ENCODE results near the gene RALB.

Gene RALB

GRCh38 chr2:120332384-120332783, 79.7 kb downstream of the RALB start:
- Mint-ChIP-seq H3K36me3 (ENCODE audit: low read depth) (no peaks in the 10 kb centered on the region), H3K27ac (no peak overlapping the region), H3K9me3 (no peaks in the 10 kb centered on the region), H3K27me3 (peaks cover 28% of the 10 kb centered on the region), H3K4me3 (no peak overlapping the region), H3K4me1 (ENCODE audit: low read depth) (peaks cover 22% of the 10 kb centered on the region)
- intact Hi-C loops (cut with micrococcal nuclease): no loop called here

- Mint-ChIP-seq H3K4me1 (ENCODE audit: low read depth) (peaks cover 38% of the 10 kb centered on the region), H3K9me3 (no peaks in the 10 kb centered on the region), H3K36me3 (ENCODE audit: low read depth) (no peaks in the 10 kb centered on the region), H3K4me3 (no peak overlapping the region), H3K27me3 (peaks cover 28% of the 10 kb centered on the region), H3K27ac (no peak overlapping the region)
- intact Hi-C loops (cut with micrococcal nuclease): no loop called here
Measured at GRCh38 chr2:120334068-120334467, 81.4 kb downstream of the RALB start.

- H3K36me3 Mint-ChIP-seq (ENCODE audit: low read depth): no peaks in the 10 kb centered on the region
- H3K4me1 Mint-ChIP-seq (ENCODE audit: low read depth): peaks cover 46% of the 10 kb centered on the region
- peaks cover 26% of the 10 kb centered on the region for H3K27me3 Mint-ChIP-seq
- no peaks in the 10 kb centered on the region for H3K9me3 Mint-ChIP-seq
- peak overlapping the region; percentile 21 for H3K27ac Mint-ChIP-seq
- intact Hi-C loops (cut with micrococcal nuclease): no loop called here
- no peak overlapping the region for H3K4me3 Mint-ChIP-seq
Measured at GRCh38 chr2:120336749-120337148, 84.1 kb downstream of the RALB start.

- no peaks in the 10 kb centered on the region for H3K36me3 Mint-ChIP-seq (ENCODE audit: low read depth)
- intact Hi-C loops (cut with micrococcal nuclease): no loop called here
Measured at GRCh38 chr2:120338015-120338414, 85.4 kb downstream of the RALB start.

GRCh38 chr2:120341977-120342376, 89.3 kb downstream of the RALB start:
- H3K4me1 Mint-ChIP-seq (ENCODE audit: low read depth): peaks cover 56% of the 10 kb centered on the region
- H3K36me3 Mint-ChIP-seq (ENCODE audit: low read depth): no peaks in the 10 kb centered on the region
- H3K4me3 Mint-ChIP-seq: no peak overlapping the region
- peaks cover 47% of the 10 kb centered on the region for H3K27me3 Mint-ChIP-seq
- intact Hi-C loops (cut with micrococcal nuclease): loop anchor here (2.0 to 10.0 kb wide), 3 partner anchors 95 to 333 kb away; no protein-coding TSS in a partner anchor
- H3K9me3 Mint-ChIP-seq: no peaks in the 10 kb centered on the region
- no peak overlapping the region for H3K27ac Mint-ChIP-seq

More at GRCh38 chr2:120338015-120338414, 85.4 kb downstream of the RALB start:
- H3K4me3 Mint-ChIP-seq: no peak overlapping the region
- no peaks in the 10 kb centered on the region for H3K9me3 Mint-ChIP-seq
- H3K27ac Mint-ChIP-seq: peak overlapping the region; percentile 70
- peaks cover 54% of the 10 kb centered on the region for H3K4me1 Mint-ChIP-seq (ENCODE audit: low read depth)
- H3K27me3 Mint-ChIP-seq: peaks cover 34% of the 10 kb centered on the region

- Mint-ChIP-seq H3K27ac (no peak overlapping the region), H3K4me3 (no peak overlapping the region), H3K27me3 (peaks cover 49% of the 10 kb centered on the region), H3K4me1 (ENCODE audit: low read depth) (peaks cover 56% of the 10 kb centered on the region), H3K36me3 (ENCODE audit: low read depth) (no peaks in the 10 kb centered on the region), H3K9me3 (no peaks in the 10 kb centered on the region)
- intact Hi-C loops (cut with micrococcal nuclease): loop anchor here (2.0 to 10.0 kb wide), 3 partner anchors 95 to 332 kb away; no protein-coding TSS in a partner anchor
Measured at GRCh38 chr2:120342446-120342845, 89.8 kb downstream of the RALB start.

GRCh38 chr2:120343100-120343432, 90.4 kb downstream of the RALB start:
- intact Hi-C loops (cut with micrococcal nuclease): loop anchor here (2.0 to 10.0 kb wide), 3 partner anchors 94 to 332 kb away; no protein-coding TSS in a partner anchor
- H3K4me1 Mint-ChIP-seq (ENCODE audit: low read depth): peaks cover 55% of the 10 kb centered on the region
- no peaks in the 10 kb centered on the region for H3K36me3 Mint-ChIP-seq (ENCODE audit: low read depth)
- no peak overlapping the region for H3K4me3 Mint-ChIP-seq
- H3K27ac Mint-ChIP-seq: no peak overlapping the region
- H3K27me3 Mint-ChIP-seq: peaks cover 55% of the 10 kb centered on the region
- H3K9me3 Mint-ChIP-seq: no peaks in the 10 kb centered on the region

GRCh38 chr2:120343433-120344105, 90.9 kb downstream of the RALB start:
- H3K9me3 Mint-ChIP-seq: no peaks in the 10 kb centered on the region
- H3K4me3 Mint-ChIP-seq: peak overlapping the region; percentile 34
- peaks cover 60% of the 10 kb centered on the region for H3K27me3 Mint-ChIP-seq
- H3K4me1 Mint-ChIP-seq (ENCODE audit: low read depth): peaks cover 50% of the 10 kb centered on the region
- intact Hi-C loops (cut with micrococcal nuclease): loop anchor here (2.0 to 10.0 kb wide), 3 partner anchors 94 to 331 kb away; no protein-coding TSS in a partner anchor
- H3K36me3 Mint-ChIP-seq (ENCODE audit: low read depth): no peaks in the 10 kb centered on the region
- no peak overlapping the region for H3K27ac Mint-ChIP-seq

All from dendritic cell treated with granulocyte-macrophage colony-stimulating factor and Interleukin-4, amounts not matched to agents 40 ng/mL and 50 ng/mL, for 4 days (primary cell).